Small intestine (tissue), 7 donors: ENCODE results near the gene TMEM170B. TPM values are rescaled to one million over a fixed set of nuclear protein-coding genes. Genes with fewer than 3 reads are reported as not detected.
A peak's percentile ranks its signal among the peaks of the same experiment; 100 is the strongest.

ENCODE experiments used
- DNase-seq, 2 donors: peaks; one replicate each; pipeline versions ENCODE4 v3.0.0 to v3.0.0-alpha.2; 2013
- FAIRE-seq: peaks from 2 replicates; lab custom pipeline; 2012; peaks lifted over from hg19 to GRCh38; lab: Jason Lieb, UNC
- H3K27ac ChIP-seq, 3 donors: one replicate each; pipeline ENCODE4 v1.5.1; 2013; ENCODE audit warnings: low read length in 2 of 3, mild to moderate bottlenecking in 2 of 3, control low read depth in 1 of 3, inconsistent platforms in 1 of 3, low read depth in 1 of 3, moderate library complexity in 1 of 3
- H3K27me3 ChIP-seq, 3 donors: one replicate each; pipeline ENCODE4 v1.6.1; 2013; ENCODE audit warnings: low read length in 3 of 3, inconsistent platforms in 1 of 3; ENCODE audit not compliant: control insufficient read depth in 3 of 3, insufficient read depth in 3 of 3
- H3K36me3 ChIP-seq, 3 donors: one replicate each; pipeline ENCODE4 v1.6.1; 2013; ENCODE audit warnings: low read length in 3 of 3, inconsistent platforms in 1 of 3, low read depth in 1 of 3, mild to moderate bottlenecking in 1 of 3, moderate library complexity in 1 of 3; ENCODE audit not compliant: control insufficient read depth in 3 of 3, insufficient read depth in 2 of 3
- H3K4me1 ChIP-seq, 3 donors: one replicate each; pipeline ENCODE4 v1.6.1; 2013; ENCODE audit warnings: low read length in 2 of 3, inconsistent platforms in 1 of 3, low read depth in 1 of 3, mild to moderate bottlenecking in 1 of 3, moderate library complexity in 1 of 3; ENCODE audit not compliant: control insufficient read depth in 3 of 3, insufficient read depth in 2 of 3
- H3K4me3 ChIP-seq, 3 donors: one replicate each; pipeline ENCODE4 v1.5.1; 2013; ENCODE audit warnings: low read length in 3 of 3, control low read depth in 1 of 3, inconsistent platforms in 1 of 3, low read depth in 1 of 3, mild to moderate bottlenecking in 1 of 3, moderate library complexity in 1 of 3
- H3K9me3 ChIP-seq, 2 donors: one replicate each; pipeline ENCODE4 v1.6.1; 2013; ENCODE audit warnings: low read depth in 1 of 2, low read length in 1 of 2; ENCODE audit not compliant: control insufficient read depth in 2 of 2, insufficient read depth in 1 of 2
- WGBS, 3 donors: extraction: QIAGEN DNeasy Blood & Tissue Kit; methylation state at CpG; one replicate each; pipeline ENCODE4 v1.1.7; 2013; 5-methylcytosine and 5-hydroxymethylcytosine counted together
- polyA plus RNA-seq, 4 donors: library from polyadenylated mRNA; stranded (reverse) in 3 of 4; unstranded in 1 of 4; fragments of 200-250 nt in 3 of 4; fragments of 120-200 nt in 1 of 4; gene quantifications; one replicate each; pipeline versions ENCODE4 v1.2.1 to v1.2.3, GENCODE V29; 2013
- donor health status: healthy with polysubstance abuse.
- donor health status: control.
- donor health status: control.
- donor health status: Bipolar disorder and iron deficiency.
- donor health status: healthy.

The TMEM170B gene
- polyA plus RNA-seq, 4 donors, result under 0.01 to 3.6 (median 0.78) TPM

- no peaks in the 10 kb centered on the region for H3K9me3 ChIP-seq
- no peak overlapping the region for H3K4me3 ChIP-seq
- H3K36me3 ChIP-seq, result no peaks in the 10 kb centered on the region
- FAIRE-seq (no peak), DNase-seq (no peak)
- 92 to 94% (median 93%) methylated on average over 6 of the region's 6 CpGs for WGBS, 3 donors
- no peaks in the 10 kb centered on the region for H3K27me3 ChIP-seq
- peak overlapping the region in 1 of 3 donors; percentile 74 for H3K27ac ChIP-seq
- peaks cover 0 to 11% (median 10%) of the 10 kb centered on the region in 3 donors for H3K4me1 ChIP-seq
Measured at GRCh38 chr6:11608600-11609323, 71.2 kb downstream of the TMEM170B start.

DNA sequence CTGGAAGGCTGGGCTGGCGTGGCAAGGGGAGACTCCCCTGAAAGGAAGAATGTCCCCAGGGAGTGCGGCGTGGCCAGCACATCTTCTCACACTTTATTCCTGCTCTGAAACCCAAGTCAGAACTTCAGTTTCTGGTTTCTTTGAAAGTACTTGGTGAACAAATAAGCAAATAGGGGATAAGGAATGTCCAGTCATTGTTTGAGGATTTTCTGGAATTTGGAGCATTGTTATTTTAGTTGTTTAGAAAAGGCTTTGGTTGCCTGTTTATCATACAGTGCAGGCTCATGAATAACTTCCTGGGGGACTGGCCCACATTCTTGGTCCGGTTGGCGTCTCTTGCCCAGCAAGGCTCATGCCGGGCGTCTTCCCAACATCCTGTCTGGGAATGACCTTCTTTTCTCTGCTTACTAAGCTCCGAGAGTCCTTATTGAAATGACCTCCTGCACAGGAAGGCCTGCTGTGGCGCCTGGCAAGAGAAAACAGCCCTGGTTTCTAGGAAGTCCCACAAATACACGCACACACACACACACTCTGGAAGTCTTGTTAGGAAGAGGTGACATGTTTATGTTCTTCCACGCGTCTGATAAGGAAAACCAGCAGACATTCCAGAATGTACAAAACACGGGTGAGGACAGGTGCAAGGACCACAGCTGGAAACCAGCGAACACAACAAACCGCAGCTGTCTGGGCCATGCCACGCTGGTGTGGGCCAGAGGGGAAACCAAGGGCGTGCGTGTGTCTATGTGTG, 71.9 kb downstream of the TMEM170B start:
- no peaks in the 10 kb centered on the region for H3K36me3 ChIP-seq
- H3K4me3 ChIP-seq, result no peak overlapping the region
- DNase-seq (no peak), FAIRE-seq (no peak)
- H3K9me3 ChIP-seq, result no peaks in the 10 kb centered on the region
- 70 to 81% (median 80%) methylated on average over 18 of the region's 18 CpGs for WGBS, 3 donors
- no peaks in the 10 kb centered on the region for H3K27me3 ChIP-seq
- H3K4me1 ChIP-seq, result peaks cover 0 to 11% (median 10%) of the 10 kb centered on the region in 3 donors
- peak overlapping the region in 1 of 3 donors; percentile 74 for H3K27ac ChIP-seq

GRCh38 chr6:11613336-11613735, 75.8 kb downstream of the TMEM170B start:
- WGBS, 3 donors, result 88 to 96% (median 93%) methylated on average over 1 of the region's 1 CpG
- DNase-seq, result no peak
- no peak overlapping the region for H3K27ac ChIP-seq
- H3K4me1 ChIP-seq, result no peaks in the 10 kb centered on the region
- H3K9me3 ChIP-seq, result no peaks in the 10 kb centered on the region
- no peaks in the 10 kb centered on the region for H3K27me3 ChIP-seq
- no peak for FAIRE-seq
- H3K4me3 ChIP-seq, result no peak overlapping the region
- no peaks in the 10 kb centered on the region for H3K36me3 ChIP-seq

DNA sequence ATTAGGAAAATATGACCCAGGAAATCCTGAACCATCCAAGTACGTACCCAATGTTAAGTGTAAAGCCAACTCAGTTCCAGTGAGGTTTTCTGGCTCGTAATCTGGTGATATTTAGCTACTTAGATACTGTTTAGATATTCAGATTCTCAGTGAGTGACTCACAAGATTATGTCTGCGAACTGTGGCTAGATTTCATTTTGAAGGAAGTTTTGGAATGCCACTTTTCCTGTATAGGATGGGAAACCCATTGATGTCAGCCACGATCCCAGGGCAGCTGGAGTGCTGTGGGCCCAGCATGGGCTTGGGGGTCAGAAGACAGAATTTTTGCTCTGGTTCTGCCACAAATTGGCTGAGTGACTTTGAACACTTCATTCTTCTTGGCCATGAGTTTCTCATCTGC, 76.3 kb downstream of the TMEM170B start:
- WGBS, 3 donors, result 58 to 79% (median 69%) methylated on average over 4 of the region's 4 CpGs
- no peak overlapping the region for H3K4me3 ChIP-seq
- H3K4me1 ChIP-seq, result no peaks in the 10 kb centered on the region
- FAIRE-seq (no peak), DNase-seq (no peak)
- no peaks in the 10 kb centered on the region for H3K36me3 ChIP-seq
- H3K9me3 ChIP-seq, result no peaks in the 10 kb centered on the region
- H3K27ac ChIP-seq, result no peak overlapping the region
- H3K27me3 ChIP-seq, result no peaks in the 10 kb centered on the region

- 90 to 97% (median 94%) methylated on average over 10 of the region's 10 CpGs for WGBS, 3 donors
- Histone ChIP-seq H3K9me3 (no peaks in the 10 kb centered on the region), H3K36me3 (no peaks in the 10 kb centered on the region), H3K4me3 (no peak overlapping the region), H3K4me1 (no peaks in the 10 kb centered on the region), H3K27me3 (no peaks in the 10 kb centered on the region), H3K27ac (peak overlapping the region in 1 of 3 donors; percentile 41)
- FAIRE-seq (no peak), DNase-seq (no peak)
Measured at GRCh38 chr6:11614534-11615213, 77.1 kb downstream of the TMEM170B start.

GRCh38 chr6:11615214-11615602, 77.7 kb downstream of the TMEM170B start:
- FAIRE-seq (no peak), DNase-seq (no peak)
- no peak overlapping the region for H3K4me3 ChIP-seq
- peak overlapping the region in 1 of 3 donors; percentile 41 for H3K27ac ChIP-seq
- no peaks in the 10 kb centered on the region for H3K27me3 ChIP-seq
- WGBS, 3 donors, result 85 to 94% (median 94%) methylated on average over 5 of the region's 5 CpGs
- no peaks in the 10 kb centered on the region for H3K36me3 ChIP-seq
- no peaks in the 10 kb centered on the region for H3K4me1 ChIP-seq
- no peaks in the 10 kb centered on the region for H3K9me3 ChIP-seq

DNA sequence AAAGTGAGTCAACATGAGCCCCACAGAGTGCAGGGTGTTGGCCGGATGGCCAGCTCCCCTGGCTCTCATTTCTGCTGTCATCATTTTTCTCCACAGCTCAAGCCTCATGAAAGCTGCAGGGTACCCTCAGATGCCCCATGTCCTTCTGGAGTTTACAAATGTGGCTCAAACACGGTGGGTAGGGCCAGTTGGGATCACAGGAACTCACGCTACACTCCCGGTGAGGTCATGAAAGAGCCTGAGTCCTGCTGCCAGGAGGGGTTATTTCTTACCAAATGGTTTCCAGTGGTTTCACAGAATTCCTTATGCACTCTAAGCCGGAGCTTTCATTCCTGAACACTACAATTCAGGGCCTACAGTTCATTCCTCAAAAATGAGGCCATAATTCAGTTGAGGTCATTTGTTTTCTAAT, 78.7 kb downstream of the TMEM170B start:
- Histone ChIP-seq H3K36me3 (no peaks in the 10 kb centered on the region), H3K27me3 (no peaks in the 10 kb centered on the region), H3K27ac (no peak overlapping the region), H3K4me1 (no peaks in the 10 kb centered on the region), H3K4me3 (no peak overlapping the region), H3K9me3 (no peaks in the 10 kb centered on the region)
- DNase-seq, result no peak
- WGBS, 3 donors, result 65 to 89% (median 84%) methylated on average over 5 of the region's 5 CpGs
- no peak for FAIRE-seq

DNA sequence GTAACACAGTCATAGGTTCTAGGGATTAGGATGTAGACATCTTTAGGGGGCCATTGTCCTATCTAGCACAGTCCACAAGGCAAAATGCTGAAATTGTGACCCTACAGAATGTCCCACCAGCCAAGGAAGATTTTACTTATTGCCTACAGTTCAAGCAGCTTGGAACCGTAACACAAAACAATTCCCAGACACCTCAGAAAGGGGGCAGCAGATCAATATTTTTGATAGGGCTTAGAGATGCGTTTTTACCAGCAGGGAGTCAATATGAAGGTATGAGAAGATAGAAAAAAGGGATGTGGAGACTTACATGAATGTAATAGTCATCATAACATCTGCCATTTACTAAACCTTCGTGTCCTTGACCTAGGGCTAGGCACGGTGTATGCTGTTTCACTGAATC, 81.0 kb downstream of the TMEM170B start:
- Histone ChIP-seq H3K4me1 (no peaks in the 10 kb centered on the region), H3K9me3 (no peaks in the 10 kb centered on the region), H3K4me3 (no peak overlapping the region), H3K27me3 (no peaks in the 10 kb centered on the region), H3K27ac (no peak overlapping the region), H3K36me3 (no peaks in the 10 kb centered on the region)
- 31 to 70% (median 44%) methylated on average over 4 of the region's 4 CpGs for WGBS, 3 donors
- DNase-seq, result no peak
- no peak for FAIRE-seq
